HS-27A (cell line): ENCODE measurements around the gene PASK.

Experiments used
- DNase-seq: peaks from one replicate; pipeline ENCODE4 v3.0.0-alpha.2; 2012; ENCODE audit warnings: low read depth, missing footprints

The PASK gene

DNA sequence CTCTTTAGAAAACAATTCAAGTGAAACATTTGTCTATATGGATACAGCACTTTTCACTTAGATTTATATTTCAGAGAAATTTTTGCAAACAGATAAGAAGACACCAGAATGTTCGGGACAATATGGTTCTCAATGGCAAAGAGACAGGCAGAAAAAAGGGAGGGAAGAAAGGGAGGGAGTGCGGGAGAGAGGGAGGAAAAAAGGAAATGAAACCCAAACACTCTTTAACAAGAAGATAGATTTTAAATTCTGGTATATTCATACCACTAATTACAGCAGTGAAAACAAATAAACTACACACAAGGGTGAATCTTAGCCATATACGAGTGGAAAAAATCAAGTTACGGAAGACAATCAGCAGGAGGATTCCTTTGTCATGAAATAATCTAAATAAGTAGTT lies 3.0 kb downstream of the PASK start:
- no peak for DNase-seq

DNA sequence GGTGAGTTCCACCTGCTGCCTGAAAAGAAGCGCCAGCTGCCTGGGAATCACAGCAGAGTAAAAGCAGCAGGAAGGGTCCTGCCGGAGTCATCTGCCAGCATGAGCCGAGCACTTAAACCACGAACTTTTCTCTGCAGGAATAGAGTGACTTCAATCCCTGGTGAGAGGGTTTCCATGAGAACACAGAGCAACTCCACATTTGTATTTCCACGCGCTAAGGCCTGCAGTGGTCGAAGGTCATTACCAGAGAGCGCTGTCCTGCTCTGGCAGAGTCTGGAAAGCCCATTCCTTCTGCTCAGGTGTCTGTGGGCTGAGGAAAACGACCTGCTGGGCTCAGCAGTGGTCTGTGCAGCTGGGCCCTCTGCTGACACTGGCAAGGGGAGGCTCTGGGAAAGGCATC lies 6.7 kb downstream of the PASK start:
- DNase-seq, result no peak

DNA sequence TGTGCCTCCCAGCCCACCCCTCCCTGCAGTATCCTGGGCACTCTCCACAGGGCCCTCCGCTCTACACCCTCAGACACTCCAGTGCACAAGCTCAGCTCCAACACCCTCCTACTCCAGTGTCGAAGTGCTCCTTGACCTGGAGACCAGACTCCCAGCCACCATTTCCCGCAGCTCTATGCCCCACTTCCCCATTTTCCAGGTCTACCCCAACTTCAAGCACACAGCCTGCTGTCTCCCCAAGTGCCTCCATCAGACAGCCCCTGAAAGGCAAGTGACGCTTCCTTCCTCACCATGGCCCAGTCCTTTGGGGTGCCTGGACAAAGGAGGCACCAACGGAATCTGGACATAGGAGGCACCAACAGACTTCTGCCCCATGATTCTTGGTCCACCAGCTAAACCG lies 7.2 kb downstream of the PASK start:
- no peak for DNase-seq

DNA sequence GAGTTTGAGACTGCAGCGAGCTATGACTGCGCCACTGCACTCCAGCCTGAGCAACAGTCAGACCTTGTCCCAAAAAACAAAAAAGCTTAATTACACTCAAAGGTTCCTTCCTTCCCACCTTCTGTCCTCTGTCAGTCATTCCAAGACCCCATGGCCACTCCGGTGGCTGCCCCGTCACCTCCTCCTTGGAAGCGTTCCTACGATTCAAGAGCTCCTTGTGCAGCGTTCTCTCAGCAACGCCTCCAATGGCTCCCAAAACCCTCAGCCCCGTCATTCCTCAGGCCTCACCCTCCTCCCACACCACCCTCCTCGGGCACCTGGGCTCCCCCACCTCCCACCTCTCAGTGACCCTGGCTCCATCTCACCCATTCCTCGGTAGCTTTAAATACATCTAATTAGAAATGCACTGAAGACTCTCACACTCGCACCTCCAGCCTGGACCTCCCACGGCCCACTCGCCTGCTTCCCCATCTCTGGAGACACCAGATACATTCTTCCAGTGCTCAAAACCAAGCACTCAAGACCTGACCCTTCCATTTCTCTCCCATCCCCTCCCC lies 8.0 kb downstream of the PASK start:
- no peak for DNase-seq

DNA sequence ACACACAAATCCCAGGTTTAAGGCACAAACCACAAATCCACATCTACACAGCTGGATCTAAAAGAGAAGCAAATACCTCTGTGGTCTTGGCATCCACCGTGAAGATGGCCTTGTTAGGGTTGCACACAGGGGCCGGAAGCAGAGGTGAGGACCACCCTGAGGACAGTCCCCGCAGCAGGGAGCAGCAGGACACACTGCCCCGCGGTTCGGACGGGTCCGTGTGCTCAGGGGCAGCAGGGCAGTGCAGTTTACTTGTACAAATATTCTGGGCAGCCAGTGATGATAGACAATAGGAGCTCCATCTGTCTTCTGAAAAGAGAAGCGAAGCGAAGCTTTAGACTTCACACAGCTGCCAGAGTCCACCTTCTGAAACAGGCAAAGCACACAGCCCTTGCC lies 8.8 kb downstream of the PASK start:
- DNase-seq, result no peak

GRCh38 chr2:241139531-241140444 lies 9.5 kb downstream of the PASK start:
- no peak for DNase-seq

DNA sequence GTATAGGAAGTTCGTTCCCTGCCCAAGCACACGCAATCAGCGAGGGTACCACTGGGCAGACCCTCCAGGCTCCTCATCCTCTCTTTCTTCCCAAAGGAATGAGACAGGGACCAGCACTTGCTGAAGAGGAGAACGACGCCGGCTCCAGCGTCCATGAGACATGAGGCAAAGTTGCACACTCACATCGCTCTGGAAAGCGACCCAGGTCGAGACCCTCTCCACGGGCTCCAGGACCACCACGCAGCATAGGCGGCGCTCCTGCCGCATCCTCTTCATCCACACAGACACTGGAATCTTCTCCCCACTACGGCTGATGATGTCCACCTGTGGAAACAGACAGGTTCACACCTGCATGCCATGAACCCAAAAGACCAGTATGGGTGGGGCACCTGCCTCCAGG lies 10.8 kb downstream of the PASK start:
- no peak for DNase-seq

- no peak for DNase-seq
These were observed 11.7 kb downstream of the PASK start for GRCh38 chr2:241137276-241138190.

GRCh38 chr2:241136661-241137260 lies 12.5 kb downstream of the PASK start:
- DNase-seq, result no peak

DNA sequence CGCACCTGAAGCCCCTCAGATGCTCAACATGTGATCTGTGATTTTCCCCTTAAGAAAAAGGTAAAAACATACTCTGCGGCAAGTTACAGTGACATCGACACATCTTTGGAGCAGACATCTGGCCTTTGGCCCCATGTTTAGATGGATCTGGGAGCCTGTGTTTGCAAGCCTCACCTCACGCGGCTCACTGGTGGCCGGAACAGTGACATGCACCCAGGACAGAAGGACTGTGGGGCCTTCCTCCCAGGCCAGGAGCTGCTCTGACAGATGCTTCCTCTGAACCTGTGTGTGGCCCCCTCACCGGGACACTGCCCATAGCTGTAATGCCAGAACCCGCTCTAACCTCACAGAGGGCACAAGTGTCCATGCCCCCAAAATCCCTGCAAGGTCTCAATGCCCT lies 13.1 kb downstream of the PASK start:
- DNase-seq, result no peak

DNA sequence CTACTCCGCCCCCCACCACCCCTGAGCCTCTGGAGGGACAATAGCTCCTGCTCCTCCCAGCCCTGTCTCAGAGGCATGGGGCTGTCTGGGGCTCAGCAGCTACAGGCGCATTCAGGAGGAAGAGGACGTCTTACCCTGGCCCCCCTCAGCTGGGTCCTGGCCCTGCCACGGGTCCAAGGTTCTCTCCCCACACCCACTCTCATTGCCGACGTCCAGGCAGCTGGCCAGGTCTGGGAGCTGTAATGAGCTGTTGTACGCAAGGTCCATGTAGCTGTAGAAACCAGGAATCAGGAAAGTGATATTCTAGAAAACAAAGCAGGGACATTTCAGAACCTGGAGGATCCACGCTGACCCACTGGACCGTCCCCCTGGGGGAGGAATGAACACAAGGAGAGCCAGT lies 13.5 kb downstream of the PASK start:
- DNase-seq, result no peak

DNA sequence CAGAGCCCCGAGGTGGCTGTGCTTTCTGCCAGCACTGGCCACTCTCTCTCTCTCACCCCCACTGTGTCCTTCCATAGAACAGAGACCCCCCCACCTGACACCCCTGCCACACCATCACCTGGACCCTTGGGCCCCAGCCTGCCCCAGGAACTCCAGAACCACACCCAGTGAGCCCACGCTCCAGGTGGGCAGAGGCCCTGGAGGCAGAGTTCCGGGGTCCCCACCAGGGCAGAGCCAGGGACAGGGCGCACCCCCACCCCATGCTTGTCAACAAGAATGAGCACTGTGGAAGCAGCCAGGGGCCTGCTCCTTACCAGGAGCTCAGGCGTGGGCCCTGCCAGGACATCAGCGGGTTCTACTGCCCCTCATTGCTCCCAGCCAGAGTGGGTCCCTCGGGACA lies 14.6 kb downstream of the PASK start:
- DNase-seq, result no peak

GRCh38 chr2:241133436-241133820 lies 15.8 kb downstream of the PASK start:
- DNase-seq, result no peak

GRCh38 chr2:241132538-241133435 lies 16.5 kb downstream of the PASK start:
- DNase-seq, result no peak

DNA sequence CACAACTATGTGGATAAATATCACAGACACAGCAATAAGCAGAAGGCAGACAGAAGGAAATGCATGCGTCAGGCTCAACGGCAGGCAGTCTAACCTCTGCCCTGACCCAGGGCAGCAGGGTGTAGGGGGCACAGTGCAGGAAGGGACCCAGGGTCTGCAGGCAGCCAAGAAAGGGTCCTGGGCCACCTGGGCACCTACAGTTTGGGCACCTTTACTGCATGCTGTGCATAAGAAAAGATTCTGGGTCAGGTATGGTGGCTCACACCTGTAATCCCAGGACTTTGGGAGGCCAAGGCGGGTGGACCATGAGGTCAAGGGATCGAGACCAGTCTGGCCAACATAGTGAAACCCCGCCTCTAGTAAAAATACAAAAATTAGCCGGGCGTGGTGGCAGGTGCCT lies 17.7 kb downstream of the PASK start:
- DNase-seq, result no peak

GRCh38 chr2:241130316-241130715 lies 19.0 kb downstream of the PASK start:
- no peak for DNase-seq

- no peak for DNase-seq
These were observed 20.0 kb downstream of the PASK start for GRCh38 chr2:241129086-241129871.

DNA sequence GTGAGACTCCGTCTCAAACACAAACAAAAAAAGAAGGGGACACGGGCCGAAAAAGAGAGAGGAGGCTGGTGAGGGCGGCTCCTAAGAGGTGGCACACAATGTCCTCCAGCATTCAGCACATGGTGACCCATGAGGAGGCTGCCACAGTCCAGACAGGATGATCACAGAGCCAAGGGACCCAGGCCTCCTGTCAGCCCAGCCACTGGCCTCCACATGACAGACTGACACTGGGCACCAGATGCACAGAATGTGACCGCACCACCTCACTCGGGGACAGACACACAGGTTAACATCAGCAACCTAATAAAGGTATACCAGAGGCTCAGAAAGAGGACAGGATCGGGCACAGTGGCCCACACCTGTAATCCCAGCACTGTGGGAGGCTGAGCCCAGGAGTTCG lies 21.0 kb downstream of the PASK start:
- no peak for DNase-seq

- no peak for DNase-seq
These were observed 22.5 kb downstream of the PASK start for GRCh38 chr2:241126771-241127202.

- no peak for DNase-seq
These were observed 23.1 kb downstream of the PASK start for GRCh38 chr2:241126201-241126611.
